ENCODE measurements around the gene FAM72B.
"Not testable (repeated sequence)": the region's sequence is repeated elsewhere in the genome, so short reads cannot be mapped to it uniquely, and the experiment has no call there.

FAM72B gene

DNA sequence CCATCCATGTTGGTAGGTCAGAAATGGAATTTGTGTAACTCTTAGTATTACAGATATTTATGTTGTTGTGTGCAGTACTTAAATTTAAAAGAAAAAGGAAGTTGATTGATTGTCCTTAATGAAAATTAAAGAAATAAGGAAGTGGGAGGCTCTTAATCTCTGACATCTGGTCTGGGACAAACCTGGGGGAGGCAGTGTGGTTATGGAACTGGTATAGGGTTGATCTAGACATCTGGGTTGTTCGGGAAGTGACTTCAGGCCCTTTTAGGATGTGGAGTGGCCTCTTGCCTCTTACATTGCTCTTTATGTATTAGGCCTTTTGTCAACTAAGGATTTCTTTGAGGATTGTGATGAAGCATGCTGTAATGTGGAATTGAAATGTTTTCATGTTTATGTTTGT is 16.1 kb upstream of the FAM72B start:
- DNase-seq (ENCODE audit: low read depth): not testable (repeated sequence)

DNA sequence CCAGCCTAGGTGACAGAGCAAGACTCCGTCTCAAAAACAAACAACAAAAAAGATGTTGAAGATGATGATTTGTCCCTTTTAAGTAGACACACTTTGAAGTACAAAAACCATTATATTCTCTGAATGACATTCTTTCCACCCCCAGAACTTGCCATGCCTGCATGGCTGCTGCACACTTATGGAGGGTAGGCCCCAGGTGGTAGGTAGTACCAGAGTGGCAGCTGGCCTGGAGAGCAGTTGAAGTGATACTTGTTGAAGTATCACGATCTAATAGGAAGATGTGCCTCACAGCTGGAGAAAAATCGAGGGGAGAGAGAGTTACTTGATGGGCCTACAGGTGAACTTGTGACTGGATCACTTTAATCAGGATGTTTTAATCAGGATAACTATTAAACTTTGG is 15.6 kb upstream of the FAM72B start:
- DNase-seq (ENCODE audit: low read depth): not testable (repeated sequence)

DNA sequence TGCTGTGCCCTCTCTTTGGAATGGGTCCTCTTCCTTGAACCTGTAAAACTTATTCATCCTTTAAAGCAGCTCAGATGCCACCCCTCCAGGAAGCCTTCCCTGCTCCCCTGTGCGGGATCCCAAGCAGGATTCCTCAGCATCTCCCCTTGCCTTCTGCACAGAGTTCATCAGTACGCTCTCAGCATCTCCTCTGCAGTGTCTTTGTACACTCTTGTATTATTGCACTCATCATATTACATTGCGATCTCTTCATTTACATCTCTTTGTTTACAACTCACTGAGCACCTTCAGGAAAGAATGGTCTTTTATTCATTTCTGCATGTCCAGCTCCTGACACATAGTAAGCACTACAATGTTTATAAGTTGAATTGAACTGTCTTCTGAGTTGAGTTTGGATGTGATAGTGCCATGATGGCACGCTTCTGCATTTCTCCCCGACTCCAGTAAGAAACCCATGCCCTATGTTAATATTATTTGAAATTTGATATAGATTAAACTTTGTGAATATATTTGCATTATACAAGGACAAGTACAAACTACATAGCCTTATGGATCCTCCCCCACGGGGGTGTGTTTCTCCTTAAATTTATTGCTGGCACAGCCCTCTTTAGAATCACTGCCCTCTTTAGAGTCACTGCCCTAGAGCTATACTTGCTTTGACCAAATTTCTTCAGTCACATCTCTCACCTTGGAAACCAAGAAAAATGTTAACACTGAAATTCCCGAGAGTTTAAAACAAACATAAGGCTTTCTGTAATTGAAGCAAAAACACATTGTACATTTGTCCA is 13.1 kb upstream of the FAM72B start:
- DNase-seq (ENCODE audit: low read depth): not testable (repeated sequence)

DNA sequence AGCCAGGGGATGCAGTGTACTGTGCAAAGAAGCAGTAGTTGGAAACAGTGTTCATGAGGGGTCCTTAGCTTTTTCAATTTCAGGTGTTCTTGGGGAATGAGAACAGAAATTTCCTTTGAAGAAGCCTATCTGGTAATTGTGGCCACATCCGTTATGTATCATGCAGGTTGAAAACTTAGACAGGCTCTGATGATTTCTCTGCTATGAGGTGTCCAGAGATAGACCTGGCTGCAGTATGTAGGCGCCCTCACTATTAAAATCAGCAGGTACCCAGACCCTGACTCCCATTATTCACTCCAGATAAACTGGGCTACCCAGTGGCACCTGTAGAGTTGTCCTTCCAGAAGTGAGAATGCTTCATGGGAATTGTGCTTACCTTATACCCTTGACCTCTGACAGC is 8.4 kb upstream of the FAM72B start:
- not testable (repeated sequence) for DNase-seq (ENCODE audit: low read depth)

DNA sequence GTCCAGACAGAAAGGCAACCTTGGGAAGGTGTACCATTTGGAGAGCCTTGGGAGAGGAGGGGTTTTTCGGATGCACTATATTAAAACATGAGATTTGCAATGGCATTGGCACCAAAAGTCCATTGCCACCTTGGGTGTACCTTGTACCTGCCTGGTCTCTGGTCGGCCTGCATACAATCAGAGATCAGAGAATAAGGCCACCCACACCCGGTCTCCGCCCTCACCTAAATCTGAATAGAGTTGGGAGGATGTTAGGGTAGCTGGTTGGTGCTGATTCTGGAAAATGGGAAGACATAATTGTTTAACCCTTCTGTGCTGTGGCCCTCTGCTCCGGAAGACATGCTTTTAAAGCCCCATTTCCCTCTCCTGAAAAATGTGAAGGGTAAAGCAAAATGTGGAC is 3.8 kb upstream of the FAM72B start:
- not testable (repeated sequence) for DNase-seq (ENCODE audit: low read depth)

DNA sequence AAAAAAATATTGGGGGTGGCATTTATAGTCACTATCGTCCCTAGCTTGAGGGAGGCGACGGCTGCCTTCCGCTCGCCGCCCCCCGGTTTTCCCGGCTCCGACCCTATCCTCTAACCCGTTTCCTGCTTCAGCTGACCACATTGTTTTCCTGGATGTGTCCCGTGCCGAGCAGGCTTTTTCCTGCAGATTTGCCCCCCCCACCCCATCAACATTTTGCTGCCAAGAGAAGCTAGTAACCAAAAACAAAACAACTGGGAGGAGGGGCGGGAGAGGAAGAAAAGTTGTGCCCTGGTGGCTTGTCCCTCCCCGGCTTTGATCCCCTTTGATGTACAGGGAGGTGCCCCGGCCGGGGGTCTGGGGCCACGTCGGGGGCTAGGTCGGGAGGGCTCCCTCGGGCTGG is 2.1 kb upstream of the FAM72B start:
- DNase-seq (ENCODE audit: low read depth): not testable (repeated sequence)

DNA sequence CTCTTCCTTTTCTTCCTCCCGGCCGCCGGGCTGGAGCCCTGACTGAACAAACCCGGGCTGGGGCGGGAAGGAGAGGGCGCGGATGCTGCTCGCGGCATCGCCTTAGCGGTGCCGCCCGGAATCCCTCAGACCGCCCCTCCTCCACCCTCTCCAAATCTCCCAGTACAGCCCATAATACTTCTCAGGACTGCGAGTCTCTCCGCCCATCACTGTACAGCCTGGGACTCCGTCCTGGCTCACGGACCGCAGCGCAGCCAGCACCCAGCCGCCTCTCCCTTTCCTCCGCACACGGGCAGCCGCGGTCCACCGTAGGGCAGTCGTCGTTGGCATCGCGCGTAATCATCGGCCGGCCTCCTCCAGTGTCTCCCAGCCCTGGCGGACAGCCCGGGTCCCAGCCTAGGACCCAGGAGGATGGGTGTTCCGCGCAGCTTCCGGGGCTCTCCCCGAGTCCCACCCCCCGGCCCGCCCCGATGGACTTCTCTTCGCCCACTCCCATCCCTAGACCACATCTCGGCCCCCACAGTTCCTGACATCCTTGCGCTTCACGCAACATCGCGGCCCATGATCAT is 1.1 kb upstream of the FAM72B start:
- DNase-seq (ENCODE audit: low read depth): not testable (repeated sequence)

DNA sequence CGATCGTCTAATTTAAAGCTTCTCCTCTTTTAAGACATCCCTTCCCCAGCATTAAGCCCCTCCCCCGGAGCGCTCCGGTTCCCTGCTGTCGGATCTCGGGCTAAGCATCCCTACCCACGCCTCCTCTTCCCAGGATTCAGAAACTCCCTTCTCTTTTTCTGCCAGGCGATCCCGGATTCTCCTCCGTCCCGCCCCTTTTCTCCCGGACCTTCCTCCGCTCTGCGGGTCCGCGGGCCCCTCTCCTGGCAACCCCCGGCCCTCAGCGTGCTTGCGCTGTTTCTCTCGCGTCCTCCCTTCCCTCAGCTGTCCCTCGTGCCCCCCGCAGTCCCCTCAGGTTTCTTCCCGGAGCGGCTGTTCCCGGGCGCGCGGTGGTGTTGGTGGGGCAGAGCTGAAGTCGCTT is 273 bp downstream of the FAM72B start:
- DNase-seq (ENCODE audit: low read depth): not testable (repeated sequence)

DNA sequence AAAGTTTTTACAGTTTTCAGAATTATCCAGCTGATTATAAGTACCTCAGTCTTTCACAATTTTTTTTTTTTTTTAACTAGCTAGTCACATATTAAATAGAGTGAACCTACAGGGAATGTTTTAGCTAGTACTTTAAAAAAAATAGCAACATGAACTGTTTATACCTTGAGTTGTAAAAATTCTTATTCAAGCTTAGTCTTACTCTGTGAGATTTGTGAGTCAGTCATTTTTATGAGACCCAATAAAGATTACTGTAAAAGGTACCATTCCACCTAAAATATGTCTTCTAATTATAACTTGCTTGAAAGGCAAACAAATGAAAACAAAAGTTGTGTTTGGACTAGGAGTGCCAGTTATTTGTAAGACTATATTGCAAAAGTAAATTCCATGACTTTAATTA is 5.9 kb downstream of the FAM72B start:
- not testable (repeated sequence) for DNase-seq (ENCODE audit: low read depth)

DNA sequence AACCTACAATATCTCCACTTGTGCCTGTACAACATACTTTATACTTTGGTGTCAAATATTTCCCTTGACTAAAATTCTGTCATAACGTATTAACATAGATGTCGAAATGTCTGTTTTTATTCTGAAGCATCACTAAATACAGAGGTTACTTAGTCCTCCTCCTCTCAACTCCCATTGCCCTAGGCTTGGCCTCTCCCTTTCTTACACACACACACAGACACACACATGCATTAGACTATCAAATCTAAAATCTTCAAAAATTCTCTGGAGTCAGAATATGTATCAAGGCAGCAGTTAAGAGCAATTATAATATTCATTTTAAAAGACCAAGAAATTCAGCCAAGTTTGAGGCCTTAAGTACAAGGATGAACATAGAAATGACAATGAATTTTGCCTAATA is 7.5 kb downstream of the FAM72B start:
- not testable (repeated sequence) for DNase-seq (ENCODE audit: low read depth)

DNA sequence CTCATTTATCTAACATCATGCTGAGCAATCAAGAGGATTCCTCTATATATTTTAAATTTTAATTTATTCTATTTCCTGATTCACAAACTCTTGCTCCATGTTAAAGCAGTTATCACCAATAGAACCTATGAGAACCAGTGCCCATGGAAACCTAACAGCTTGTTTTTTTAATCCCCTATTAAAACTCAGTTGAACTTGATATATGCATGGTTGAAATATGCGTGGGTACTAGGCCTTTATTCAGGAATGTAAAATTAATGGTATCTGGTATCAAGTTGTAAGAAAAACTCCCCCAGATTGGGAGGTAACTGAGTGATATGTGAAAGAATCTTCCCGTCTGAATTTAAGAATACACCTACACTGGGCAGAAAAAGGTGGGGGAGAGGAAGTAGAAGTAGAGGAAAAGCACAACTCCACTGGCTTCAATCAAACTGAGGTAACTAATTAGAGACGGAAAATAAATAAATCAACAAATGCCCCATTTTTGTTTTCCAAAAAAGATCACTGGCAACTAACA is 15.9 kb downstream of the FAM72B start:
- not testable (repeated sequence) for DNase-seq (ENCODE audit: low read depth)

DNA sequence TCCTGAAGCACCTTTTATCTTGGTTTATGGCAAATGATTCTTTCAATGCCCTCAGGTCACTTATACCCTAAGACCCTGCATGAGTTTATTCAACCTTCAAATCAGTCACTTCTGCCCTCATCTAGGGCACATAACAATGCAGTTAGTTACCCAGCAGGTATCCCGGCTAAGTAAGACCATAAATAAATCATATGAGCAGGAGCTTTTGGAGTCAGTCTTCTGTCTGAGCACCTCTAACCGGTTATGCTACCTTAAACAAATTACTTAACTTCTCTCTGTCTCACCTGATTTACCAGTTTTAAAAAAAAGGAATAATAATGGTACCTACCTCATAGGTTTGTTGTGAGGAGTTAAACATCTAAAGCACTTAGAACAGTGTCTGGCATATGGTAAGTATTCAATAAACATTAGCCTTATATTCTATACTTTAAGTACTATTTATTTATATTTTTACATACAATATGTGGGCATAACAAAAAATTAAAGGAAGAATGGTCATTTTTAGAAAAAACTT is 16.9 kb downstream of the FAM72B start:
- not testable (repeated sequence) for DNase-seq (ENCODE audit: low read depth)

DNA sequence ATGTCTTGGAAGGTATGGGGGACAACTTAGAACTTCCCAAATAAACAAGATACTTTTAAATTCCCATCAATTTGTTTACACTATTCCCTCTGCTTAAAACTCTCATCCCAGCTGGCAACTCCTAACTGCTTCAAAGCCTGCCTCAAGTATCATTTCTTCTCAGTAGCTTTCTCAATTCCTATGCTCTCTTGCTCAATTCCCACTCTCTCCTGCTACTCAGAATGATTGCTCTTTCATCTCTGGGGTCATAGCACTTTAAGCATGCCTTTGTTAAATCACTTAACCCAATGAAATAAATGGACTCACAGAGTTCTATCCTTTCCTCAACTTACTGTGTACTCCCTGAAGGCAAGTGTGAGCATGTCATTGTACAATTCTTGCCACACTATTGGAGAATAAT is 18.8 kb downstream of the FAM72B start:
- DNase-seq (ENCODE audit: low read depth): not testable (repeated sequence)

DNA sequence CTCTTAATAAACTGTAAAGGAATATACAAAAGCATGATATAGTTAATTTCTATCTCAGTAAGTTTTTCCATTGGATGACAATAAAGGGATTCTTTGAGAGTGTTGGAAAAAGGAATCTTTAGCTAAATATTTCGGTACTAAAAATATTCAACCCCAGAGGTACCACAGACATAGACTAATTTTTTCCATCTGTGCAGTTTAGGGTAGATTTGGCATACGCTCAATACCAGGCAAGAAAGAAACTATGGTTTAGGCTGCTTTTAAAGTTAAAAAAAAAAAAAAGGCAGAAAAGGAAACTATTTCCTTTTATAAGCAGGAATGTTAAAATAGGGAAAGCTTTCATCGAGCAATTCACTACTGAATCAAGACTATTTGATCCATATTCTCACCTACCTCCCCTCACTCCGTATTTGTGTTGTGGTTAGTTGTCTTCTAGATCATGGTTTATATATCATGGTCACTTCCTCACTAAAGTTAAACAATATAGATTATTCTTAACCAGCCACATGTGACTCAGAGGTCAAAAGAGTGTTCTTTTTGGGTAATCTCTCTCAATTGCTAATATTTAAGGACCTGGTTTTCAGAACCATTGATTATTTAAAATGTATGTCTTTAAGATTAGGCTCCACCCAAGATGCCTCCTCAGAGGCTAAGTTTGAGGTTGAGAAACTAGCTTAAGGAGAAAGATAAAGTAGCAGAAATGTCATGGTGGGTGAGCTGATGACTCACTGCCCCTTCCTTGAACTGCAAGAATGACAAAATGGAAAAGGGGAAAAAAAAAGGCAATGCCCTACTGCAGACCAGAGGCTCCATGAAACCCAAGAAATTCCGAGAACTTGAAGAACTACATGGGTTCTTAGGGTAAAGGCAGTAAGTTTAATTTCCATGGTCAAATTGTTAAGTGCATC is 20.0 kb downstream of the FAM72B start:
- not testable (repeated sequence) for DNase-seq (ENCODE audit: low read depth)

DNA sequence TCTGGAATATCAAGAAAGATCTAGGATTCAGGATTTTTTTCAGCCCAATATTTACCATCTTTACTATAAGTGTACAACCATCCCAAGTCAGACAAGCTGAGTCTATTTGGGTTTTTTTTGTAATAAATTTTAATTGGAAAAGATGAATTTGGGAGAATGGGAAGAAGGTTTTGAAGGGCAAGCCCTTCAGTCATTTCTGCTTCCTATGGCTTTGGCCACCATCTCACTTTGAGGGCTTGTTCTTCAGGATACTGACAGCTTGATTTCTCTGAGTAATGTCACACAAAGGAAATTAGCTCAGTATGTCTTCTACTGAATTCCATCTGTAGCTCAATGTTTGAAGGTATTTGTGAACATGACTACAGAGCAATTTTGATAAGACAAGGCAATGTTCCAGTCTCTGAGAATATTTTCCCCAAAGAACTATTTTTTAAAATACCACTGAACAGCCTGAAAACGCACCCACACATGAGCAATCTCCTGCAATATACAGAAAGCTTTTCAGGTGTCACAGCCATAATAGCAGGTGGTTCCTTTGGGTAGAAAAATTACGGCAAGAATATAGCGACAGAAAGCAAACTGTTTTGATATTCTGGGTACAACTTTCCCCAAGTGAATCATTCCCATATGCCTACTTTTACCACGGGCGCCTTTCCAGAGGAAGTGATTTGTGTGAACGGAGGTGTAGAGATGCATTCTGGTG is 22.8 kb downstream of the FAM72B start:
- DNase-seq (ENCODE audit: low read depth): not testable (repeated sequence)

DNA sequence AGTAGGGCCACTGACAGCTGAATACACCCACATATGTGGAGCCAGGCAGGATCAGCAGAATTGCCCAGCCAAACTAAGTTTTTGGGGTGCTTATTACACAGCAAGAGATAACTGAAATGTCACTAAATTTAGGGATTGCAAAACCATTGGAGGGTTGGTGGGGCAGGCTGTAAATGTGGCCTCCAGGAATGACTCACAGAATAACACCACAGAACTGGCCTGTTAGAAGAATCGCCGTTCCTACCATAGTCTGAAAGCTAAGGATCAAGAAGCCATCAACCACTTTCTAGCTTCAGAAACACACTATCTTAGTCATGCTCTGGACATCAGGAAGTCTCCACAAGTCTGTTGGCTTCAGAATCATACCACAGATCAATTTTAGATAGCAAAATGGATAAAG is 24.0 kb downstream of the FAM72B start:
- not testable (repeated sequence) for DNase-seq (ENCODE audit: low read depth)

DNA sequence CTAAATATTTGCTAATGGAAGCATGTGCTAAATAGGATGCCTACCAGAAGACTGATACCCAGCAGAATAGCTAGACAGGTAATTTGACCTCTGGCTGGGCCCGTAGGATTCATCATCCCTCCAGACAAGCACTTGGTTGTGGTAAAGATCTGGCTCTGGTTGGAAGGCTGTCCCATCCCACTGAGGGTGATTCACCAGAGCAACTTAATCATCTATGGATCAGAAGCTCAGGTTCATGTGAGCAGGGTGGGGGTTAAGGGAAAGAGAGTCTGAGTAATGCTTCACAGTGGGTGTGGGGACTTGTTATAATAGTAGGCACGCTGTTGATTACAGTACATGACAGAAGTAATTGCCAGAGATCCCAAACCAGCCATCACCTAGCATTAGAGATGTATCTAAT is 26.5 kb downstream of the FAM72B start:
- not testable (repeated sequence) for DNase-seq (ENCODE audit: low read depth)

DNA sequence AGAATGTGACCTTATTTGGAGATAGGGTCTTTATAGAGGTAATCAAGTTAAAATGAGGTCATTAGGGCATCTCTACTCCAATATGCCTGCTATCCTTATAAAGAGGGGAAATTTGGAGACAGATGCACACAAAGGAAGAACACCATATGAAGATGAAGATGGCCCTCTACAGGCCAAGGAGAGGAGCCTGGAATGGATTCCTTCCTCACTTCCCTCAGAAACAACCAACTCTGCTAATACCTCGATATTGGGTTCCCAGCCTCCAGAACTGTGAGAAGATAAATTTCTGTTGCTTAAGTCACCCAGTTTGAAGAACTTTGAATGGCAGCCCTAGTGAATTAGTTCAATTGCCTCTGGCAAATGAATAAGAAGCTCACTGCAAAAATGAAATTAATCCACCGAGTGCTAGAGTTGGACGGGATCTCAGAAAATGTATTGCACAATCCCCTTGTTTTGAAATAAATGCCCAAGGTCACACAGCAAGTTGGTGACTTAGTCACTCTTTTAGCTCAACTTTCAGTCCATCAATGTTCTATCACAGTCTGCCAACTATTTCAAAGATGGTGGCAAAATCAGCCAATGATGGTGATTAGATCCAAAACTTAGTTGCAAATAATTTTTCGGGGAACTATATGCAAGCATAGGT is 27.1 kb downstream of the FAM72B start:
- DNase-seq (ENCODE audit: low read depth): not testable (repeated sequence)

DNA sequence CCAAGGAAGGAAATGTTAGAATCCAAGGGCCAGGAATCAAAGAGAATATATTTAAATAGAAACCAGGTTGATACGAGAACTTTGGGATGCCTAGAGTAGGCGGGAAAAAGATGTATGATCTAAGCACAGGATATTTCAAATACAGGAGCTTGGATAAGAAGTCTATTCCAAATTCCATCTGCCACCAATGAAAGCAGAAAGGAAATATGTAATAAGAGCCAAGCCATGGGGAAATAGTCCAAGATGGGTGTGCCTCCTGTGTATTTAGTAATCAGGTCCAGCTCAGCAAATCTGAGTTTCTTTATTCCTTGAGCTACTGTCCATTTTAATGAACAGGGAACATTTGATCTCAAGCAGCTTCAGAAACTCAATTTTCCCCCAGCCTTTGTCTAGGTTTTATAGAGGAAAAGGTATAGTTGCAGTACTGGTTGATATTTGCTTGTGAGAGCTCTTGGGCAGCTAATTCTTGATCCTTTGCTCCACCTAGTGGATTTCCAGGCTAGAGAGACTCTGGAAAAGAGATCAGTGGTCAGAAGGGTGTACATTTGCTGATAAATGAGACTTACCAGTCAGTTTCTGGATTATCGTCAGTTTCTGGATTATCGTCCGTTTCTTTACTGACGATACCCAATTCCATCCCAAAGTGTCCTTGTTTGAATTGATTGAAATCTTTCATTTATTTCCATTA is 28.3 kb downstream of the FAM72B start:
- not testable (repeated sequence) for DNase-seq (ENCODE audit: low read depth)

DNA sequence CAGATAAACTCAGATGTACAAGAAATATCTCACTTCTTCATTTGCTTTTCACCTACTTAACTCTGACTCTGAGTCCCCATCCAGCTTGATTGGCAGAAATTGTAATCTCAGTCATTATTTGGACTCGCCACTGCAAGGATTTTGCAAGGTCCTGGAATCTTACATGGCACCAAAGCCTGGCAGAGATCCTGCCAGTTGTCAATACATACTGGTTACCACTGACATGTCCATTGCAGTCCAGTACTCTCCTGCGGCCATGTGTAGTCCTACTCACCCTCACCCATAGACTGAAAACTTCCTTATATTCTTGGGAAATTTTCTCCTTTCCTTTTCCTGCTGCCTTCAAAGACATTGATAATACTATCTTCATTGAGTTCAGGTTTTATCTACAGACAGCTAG is 29.3 kb downstream of the FAM72B start:
- not testable (repeated sequence) for DNase-seq (ENCODE audit: low read depth)
